Peyer's patch (tissue), 4 donors: ENCODE measurements around the gene LAMTOR2. TPM values are rescaled to one million over a fixed set of nuclear protein-coding genes. Genes with fewer than 3 reads are reported as not detected.
"Not testable (repeated sequence)": the region's sequence is repeated elsewhere in the genome, so short reads cannot be mapped to it uniquely, and the experiment has no call there.

Experiments
- DNase-seq, 3 donors: peaks; one replicate each; pipeline ENCODE4 v3.0.0-alpha.2; 2017 to 2019
- H3K27ac ChIP-seq, 4 donors: fragments of 200-600 bp; sonication (generic); one replicate each; pipeline ENCODE4 v1.5.1; 2016 to 2019
- H3K27me3 ChIP-seq, 2 donors: fragments of 200-600 bp; sonication (generic); one replicate each; pipeline ENCODE4 v1.5.1; 2019
- H3K36me3 ChIP-seq, 3 donors: fragments of 200-600 bp; sonication (generic); one replicate each; pipeline ENCODE4 v1.5.1; 2016 to 2019
- H3K4me1 ChIP-seq, 4 donors: fragments of 200-600 bp; sonication (generic); one replicate each; pipeline ENCODE4 v1.5.1; 2016 to 2019
- H3K4me3 ChIP-seq, 4 donors: fragments of 200-600 bp; sonication (generic); 1 replicate in 3 of 4; 2 replicates in 1 of 4; pipeline ENCODE4 v1.5.1; 2016 to 2019; ENCODE audit warnings: mild to moderate bottlenecking in 1 of 4
- H3K9me3 ChIP-seq, 4 donors: fragments of 200-600 bp; sonication (generic); one replicate each; pipeline ENCODE4 v1.5.1; 2016 to 2019; ENCODE audit warnings: mild to moderate bottlenecking in 1 of 4
- POLR2A ChIP-seq, 2 donors: fragments of 450-650 bp; IDR thresholded peaks; one replicate each; pipeline ENCODE4 v1.5.1; 2017; ENCODE audit warnings: antibody characterized with exemption in 2 of 2, mild to moderate bottlenecking in 2 of 2, moderate library complexity in 2 of 2
- total RNA-seq, 4 donors: library from RNA; depleted of rRNA; stranded (reverse); fragments of >200 nt; gene quantifications; one replicate each; pipeline ENCODE4 v1.1.0, GENCODE V29; 2016
- TF ChIP-seq, protein P1 (sequence below), 6 experiments: fragments of 450-650 bp in 4 of 6; fragments of 200-600 bp in 2 of 6; sonication (generic) in 1 of 6; IDR thresholded peaks; one replicate each; pipeline ENCODE4 v1.5.1; 2017 to 2019; ENCODE audit warnings: antibody characterized with exemption in 6 of 6, mild to moderate bottlenecking in 3 of 6, moderate library complexity in 1 of 6

The LAMTOR2 gene
- total RNA-seq, 4 donors from 2014 or later = 40.4 to 75.5 (median 54.1) TPM

DNA sequence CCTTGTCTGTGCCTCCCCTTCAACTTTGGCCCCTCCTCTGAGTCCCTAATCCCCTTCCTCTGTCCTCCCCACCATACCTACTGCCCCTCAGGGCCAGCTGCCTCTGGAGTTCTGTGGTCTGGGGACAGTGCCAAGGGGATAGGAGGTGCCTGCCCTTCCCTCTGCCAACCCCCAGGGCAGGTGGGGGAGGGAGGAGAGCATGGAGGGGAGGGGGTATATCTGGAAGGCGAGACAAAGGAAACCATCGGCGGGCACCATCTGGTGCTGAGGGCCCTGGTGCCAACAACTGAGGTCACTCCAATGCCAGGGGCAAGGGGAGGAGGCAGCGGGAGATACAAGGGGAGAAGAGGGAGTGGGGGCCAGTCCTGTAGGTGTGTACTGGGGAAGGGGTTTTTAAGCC is 16.0 kb downstream of the LAMTOR2 start:
- no peak overlapping the region for H3K4me3 ChIP-seq
- no peak for TF ChIP-seq POLR2A (IDR thresholded peaks at IDR 0.05)
- TF ChIP-seq, protein P1, sequence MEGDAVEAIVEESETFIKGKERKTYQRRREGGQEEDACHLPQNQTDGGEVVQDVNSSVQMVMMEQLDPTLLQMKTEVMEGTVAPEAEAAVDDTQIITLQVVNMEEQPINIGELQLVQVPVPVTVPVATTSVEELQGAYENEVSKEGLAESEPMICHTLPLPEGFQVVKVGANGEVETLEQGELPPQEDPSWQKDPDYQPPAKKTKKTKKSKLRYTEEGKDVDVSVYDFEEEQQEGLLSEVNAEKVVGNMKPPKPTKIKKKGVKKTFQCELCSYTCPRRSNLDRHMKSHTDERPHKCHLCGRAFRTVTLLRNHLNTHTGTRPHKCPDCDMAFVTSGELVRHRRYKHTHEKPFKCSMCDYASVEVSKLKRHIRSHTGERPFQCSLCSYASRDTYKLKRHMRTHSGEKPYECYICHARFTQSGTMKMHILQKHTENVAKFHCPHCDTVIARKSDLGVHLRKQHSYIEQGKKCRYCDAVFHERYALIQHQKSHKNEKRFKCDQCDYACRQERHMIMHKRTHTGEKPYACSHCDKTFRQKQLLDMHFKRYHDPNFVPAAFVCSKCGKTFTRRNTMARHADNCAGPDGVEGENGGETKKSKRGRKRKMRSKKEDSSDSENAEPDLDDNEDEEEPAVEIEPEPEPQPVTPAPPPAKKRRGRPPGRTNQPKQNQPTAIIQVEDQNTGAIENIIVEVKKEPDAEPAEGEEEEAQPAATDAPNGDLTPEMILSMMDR (IDR thresholded peaks at IDR 0.05) = no peak
- H3K27ac ChIP-seq = no peak overlapping the region
- H3K9me3 ChIP-seq = no peaks in the 10 kb centered on the region
- H3K4me1 ChIP-seq = no peaks in the 10 kb centered on the region
- no peak for DNase-seq
- H3K36me3 ChIP-seq = peaks cover 0 to 18% (median 0%) of the 10 kb centered on the region in 3 donors
- no peaks in the 10 kb centered on the region for H3K27me3 ChIP-seq

DNA sequence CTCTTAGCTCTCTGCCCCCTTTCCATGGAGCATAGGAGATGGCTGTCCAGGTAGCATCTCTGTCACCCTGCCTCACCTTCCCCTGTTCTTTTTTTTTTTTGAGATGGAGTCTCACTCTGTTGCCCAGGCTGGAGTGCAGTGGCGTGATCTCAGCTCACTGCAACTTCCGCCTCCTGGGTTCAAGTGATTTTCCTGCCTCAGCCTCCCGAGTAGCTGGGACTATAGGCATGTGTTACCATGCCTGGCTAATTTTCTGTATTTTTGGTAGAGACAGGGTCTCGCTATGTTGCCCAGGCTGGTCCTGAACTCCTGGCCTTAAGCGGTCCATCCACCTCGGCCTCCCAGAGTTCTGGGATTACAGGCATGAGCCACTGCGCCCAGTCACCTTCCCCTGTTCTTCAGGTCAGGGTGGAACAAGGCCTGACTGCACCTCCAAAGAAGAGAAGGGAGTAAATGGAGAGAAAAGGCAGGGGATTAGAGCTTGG is 16.8 kb downstream of the LAMTOR2 start:
- H3K36me3 ChIP-seq = peaks cover 0 to 18% (median 0%) of the 10 kb centered on the region in 3 donors
- H3K27me3 ChIP-seq, DNase-seq, H3K27ac ChIP-seq, H3K4me1 ChIP-seq, H3K4me3 ChIP-seq, H3K9me3 ChIP-seq: not testable (repeated sequence)

DNA sequence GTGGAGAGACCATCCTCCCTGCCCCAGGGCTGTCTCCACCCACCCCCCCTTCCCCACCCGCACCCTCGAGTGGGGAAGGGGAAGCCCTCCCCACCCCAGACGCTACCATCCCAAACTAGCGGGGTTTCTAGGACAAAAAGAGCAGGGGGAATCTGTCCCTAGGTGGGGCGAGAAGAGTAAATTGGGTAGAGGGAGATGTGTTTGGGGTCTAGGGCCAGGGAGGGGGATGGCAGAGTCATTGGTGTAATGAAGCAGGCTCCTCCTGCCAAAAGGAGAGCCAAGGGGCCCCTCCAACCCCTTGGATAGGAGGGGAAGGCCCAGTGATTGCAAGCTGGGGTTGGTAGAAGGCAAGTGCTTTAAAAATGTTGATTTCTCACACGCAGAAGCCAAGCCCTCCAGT is 17.7 kb downstream of the LAMTOR2 start:
- DNase-seq = no peak
- H3K27me3 ChIP-seq = no peaks in the 10 kb centered on the region
- H3K9me3 ChIP-seq = no peaks in the 10 kb centered on the region
- H3K4me3 ChIP-seq = no peak overlapping the region
- H3K27ac ChIP-seq = no peak overlapping the region
- TF ChIP-seq, protein P1 (IDR thresholded peaks at IDR 0.05) = no peak
- no peak for TF ChIP-seq POLR2A (IDR thresholded peaks at IDR 0.05)
- H3K4me1 ChIP-seq = no peaks in the 10 kb centered on the region
- H3K36me3 ChIP-seq = peaks cover 0 to 18% (median 0%) of the 10 kb centered on the region in 3 donors

DNA sequence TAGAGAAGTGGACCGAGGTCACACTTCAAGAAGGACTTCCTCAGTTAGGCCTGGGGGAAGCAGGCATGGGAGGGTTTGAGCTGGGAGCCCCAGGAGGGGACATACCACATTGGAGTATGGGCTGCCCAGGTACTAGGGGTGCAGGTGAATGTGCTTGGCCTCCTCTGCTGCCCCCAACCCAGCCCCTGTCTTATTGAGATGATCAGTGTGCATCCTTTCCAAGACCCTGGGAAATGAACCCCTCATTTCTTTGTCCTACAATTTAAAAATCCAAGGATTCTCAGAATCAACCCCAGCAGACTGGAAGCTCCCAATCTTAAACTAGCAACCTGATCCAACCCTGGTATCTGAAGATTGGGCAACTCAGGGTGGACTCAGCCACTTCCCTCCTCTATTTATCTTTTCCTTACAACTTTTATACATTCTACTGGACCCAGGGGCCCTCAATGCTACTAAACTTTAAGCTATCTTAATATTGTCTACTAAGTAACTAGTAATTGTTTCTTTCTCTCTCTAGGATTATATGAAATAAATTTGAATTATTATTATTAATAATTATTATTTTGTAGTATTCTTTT is 18.6 kb downstream of the LAMTOR2 start:
- Histone ChIP-seq H3K4me1 (no peaks in the 10 kb centered on the region), H3K36me3 (peaks cover 0 to 18% (median 0%) of the 10 kb centered on the region in 3 donors), H3K4me3 (no peak overlapping the region), H3K9me3 (no peaks in the 10 kb centered on the region), H3K27ac (no peak overlapping the region), H3K27me3 (no peaks in the 10 kb centered on the region)
- TF ChIP-seq POLR2A (IDR thresholded peaks at IDR 0.05) = no peak
- TF ChIP-seq, protein P1 (IDR thresholded peaks at IDR 0.05) = no peak
- DNase-seq = no peak

DNA sequence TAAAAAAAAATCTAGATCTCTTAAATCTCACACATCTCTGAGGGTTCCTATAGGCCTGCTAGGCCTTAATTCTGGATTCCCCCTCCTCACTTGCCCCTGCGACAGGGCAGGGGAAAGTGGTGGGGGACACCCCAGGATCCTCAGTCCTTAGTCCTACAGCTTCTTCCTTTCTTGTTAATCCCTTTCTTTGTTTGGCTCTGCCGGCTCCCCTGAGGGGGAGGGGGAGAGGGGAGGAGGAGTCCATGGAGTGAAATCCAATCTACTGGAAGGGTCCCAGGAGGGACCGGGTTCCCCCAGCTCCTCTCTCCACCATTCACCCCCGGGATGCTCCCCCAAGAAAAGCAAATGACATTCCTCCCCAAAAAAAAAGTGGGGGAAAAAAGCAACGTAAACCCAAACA is 19.2 kb downstream of the LAMTOR2 start:
- peaks cover 0 to 17% (median 0%) of the 10 kb centered on the region in 3 donors for H3K36me3 ChIP-seq
- TF ChIP-seq, protein P1 (IDR thresholded peaks at IDR 0.05) = no peak
- no peak for TF ChIP-seq POLR2A (IDR thresholded peaks at IDR 0.05)

DNA sequence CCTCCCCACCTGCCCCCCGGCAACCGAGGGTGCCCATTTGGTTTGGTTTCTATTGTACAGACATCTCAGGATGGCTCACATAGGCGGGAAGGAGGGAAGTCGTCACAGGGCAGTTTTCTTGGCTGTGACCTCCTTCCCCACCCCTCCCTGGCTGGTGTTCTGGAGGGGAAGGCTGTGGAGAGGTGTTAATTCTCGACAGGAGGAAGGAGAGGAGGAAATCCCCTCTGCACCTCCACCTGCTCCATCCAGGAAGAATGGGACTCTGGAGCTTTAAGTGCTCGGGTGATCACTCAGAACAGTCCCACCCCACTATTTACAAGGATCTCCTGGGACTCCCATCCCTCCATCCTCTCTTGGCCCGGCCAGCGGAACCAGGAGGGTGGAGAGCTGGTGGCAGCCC is 20.1 kb downstream of the LAMTOR2 start:
- Histone ChIP-seq H3K4me1 (no peaks in the 10 kb centered on the region), H3K36me3 (peaks cover 0 to 8% (median 0%) of the 10 kb centered on the region in 3 donors), H3K27me3 (no peaks in the 10 kb centered on the region), H3K4me3 (no peak overlapping the region), H3K9me3 (no peaks in the 10 kb centered on the region), H3K27ac (no peak overlapping the region)
- DNase-seq = no peak
- TF ChIP-seq, protein P1 (IDR thresholded peaks at IDR 0.05) = no peak
- no peak for TF ChIP-seq POLR2A (IDR thresholded peaks at IDR 0.05)

More for the DNA sequence above, 19.2 kb downstream of the LAMTOR2 start:
- no peaks in the 10 kb centered on the region for H3K27me3 ChIP-seq
- no peaks in the 10 kb centered on the region for H3K9me3 ChIP-seq
- no peak overlapping the region for H3K27ac ChIP-seq
- no peak for DNase-seq
- no peaks in the 10 kb centered on the region for H3K4me1 ChIP-seq
- H3K4me3 ChIP-seq = no peak overlapping the region
